Tibial nerve (tissue), 3 donors: ENCODE data around the gene PEF1.

ENCODE experiments used
- CTCF ChIP-seq, 5 experiments: fragments of 200-600 bp in 3 of 5; fragments of 450-650 bp in 2 of 5; sonication (generic) in 3 of 5; IDR thresholded peaks; one replicate each; pipeline ENCODE4 v1.5.1; 2016 to 2019; ENCODE audit warnings: antibody characterized with exemption in 5 of 5, mild to moderate bottlenecking in 3 of 5, moderate library complexity in 2 of 5
- POLR2A ChIP-seq, 2 donors: fragments of 450-650 bp; IDR thresholded peaks; one replicate each; pipeline ENCODE4 v1.6.1; 2017; ENCODE audit warnings: antibody characterized with exemption in 2 of 2, mild to moderate bottlenecking in 2 of 2, moderate library complexity in 2 of 2

DNA sequence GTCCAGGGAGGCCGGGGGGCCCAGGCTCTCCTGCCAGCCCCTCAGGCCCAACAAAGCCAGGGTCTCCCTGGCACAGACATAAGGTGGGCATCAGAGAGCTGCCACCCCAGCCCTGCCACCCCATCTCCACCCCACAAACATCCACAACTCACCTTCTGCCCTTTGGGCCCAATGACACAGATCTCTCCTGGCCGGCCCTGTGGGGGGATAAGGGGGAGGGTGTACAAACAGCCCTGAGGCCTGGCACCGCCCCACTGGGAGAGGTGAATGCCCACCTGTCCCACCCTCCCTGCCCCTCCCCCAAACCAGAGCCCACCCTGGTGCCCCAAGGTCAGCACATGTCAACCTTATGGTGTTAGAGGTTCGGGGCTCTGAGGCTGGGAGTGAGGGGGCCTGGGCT lies 46.8 kb upstream of the PEF1 start:
- TF ChIP-seq CTCF (IDR thresholded peaks at IDR 0.05): no peak
- no peak for TF ChIP-seq POLR2A (IDR thresholded peaks at IDR 0.05)
